ENCODE measurements around the gene NKX2-4. TPM values are rescaled to one million over a fixed set of nuclear protein-coding genes. Genes with fewer than 3 reads are reported as not detected.

Gene NKX2-4
- total RNA-seq, 2 experiments from 2014 or later = not detected

DNA sequence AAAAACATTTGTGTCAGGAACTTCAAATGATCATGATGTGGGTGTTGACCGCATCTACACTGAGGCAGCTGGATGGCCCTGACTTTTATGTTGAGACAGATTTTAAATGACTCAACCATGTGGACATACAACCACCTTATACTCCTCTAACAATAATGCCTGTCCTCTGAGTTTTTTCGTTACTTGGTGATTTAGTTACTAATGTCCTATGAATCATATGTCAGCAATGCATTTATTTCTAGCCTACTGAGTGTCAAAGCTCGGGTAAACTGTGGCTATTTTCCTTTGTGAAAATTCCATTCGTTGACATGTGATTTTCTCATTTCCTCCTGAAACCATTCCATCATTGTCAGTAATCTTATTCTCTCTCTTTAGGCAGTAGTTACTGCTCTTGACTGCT lies 38.9 kb upstream of the NKX2-4 start:
- Mint-ChIP-seq H3K9me3 (no peaks in the 10 kb centered on the region), H3K27me3 (peaks cover 55% of the 10 kb centered on the region), H3K4me3 (no peak overlapping the region), H3K27ac (no peak overlapping the region), H3K4me1 (ENCODE audit: low read depth) (no peaks in the 10 kb centered on the region), H3K36me3 (ENCODE audit: low read depth) (no peaks in the 10 kb centered on the region)
- Histone ChIP-seq H3K9me3 (ENCODE audit: control insufficient read depth in 1 of 2, insufficient read depth in 1 of 2, low read length in 2 of 2) (no peaks in the 10 kb centered on the region), H3K4me1 (ENCODE audit: insufficient read depth, low read length) (no peaks in the 10 kb centered on the region), H3K27ac (ENCODE audit: low read depth in 1 of 2, low read length in 2 of 2) (no peak overlapping the region), H3K4me3 (ENCODE audit: low read length) (no peak overlapping the region), H3K27me3 (ENCODE audit: control insufficient read depth in 1 of 2, insufficient read depth in 2 of 2, low read length in 2 of 2) (peaks cover 0 to 4% of the 10 kb centered on the region in 2 experiments), H3K36me3 (ENCODE audit: insufficient read depth, low read length) (no peaks in the 10 kb centered on the region)
- ATAC-seq (ENCODE audit: poor library complexity) = no peak
- TF ChIP-seq, protein P1, sequence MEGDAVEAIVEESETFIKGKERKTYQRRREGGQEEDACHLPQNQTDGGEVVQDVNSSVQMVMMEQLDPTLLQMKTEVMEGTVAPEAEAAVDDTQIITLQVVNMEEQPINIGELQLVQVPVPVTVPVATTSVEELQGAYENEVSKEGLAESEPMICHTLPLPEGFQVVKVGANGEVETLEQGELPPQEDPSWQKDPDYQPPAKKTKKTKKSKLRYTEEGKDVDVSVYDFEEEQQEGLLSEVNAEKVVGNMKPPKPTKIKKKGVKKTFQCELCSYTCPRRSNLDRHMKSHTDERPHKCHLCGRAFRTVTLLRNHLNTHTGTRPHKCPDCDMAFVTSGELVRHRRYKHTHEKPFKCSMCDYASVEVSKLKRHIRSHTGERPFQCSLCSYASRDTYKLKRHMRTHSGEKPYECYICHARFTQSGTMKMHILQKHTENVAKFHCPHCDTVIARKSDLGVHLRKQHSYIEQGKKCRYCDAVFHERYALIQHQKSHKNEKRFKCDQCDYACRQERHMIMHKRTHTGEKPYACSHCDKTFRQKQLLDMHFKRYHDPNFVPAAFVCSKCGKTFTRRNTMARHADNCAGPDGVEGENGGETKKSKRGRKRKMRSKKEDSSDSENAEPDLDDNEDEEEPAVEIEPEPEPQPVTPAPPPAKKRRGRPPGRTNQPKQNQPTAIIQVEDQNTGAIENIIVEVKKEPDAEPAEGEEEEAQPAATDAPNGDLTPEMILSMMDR (IDR thresholded peaks at IDR 0.05) = no peak
- DNase-seq = no peak
- intact Hi-C loops (cut with DNase I, micrococcal nuclease) = no loop called here
- POLR2A ChIA-PET = no interaction called here
- CTCF ChIA-PET = no interaction called here

DNA sequence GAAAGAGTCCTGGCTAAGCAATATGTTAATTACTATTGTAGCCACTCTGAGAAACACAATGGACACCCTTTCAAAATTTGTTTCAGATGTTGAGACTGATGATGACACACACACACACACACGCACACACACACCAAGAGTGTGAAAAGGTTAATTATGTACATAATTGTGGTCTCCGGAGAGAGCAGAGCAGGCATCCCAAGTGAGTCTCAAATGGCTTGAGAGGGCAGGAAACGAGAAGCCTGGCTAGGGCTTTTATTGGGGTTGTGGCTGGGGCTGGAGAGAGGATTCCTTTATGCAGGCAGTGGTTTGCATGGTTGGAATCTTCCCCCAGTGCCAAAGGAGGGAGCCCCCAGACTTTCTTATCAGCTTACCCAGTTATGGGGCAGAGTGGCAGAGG lies 38.2 kb upstream of the NKX2-4 start:
- Histone ChIP-seq H3K36me3 (ENCODE audit: insufficient read depth, low read length) (no peaks in the 10 kb centered on the region), H3K9me3 (ENCODE audit: control insufficient read depth in 1 of 2, insufficient read depth in 1 of 2, low read length in 2 of 2) (no peaks in the 10 kb centered on the region), H3K27me3 (ENCODE audit: control insufficient read depth in 1 of 2, insufficient read depth in 2 of 2, low read length in 2 of 2) (peaks cover 1 to 4% of the 10 kb centered on the region in 2 experiments), H3K27ac (ENCODE audit: low read depth in 1 of 2, low read length in 2 of 2) (no peak overlapping the region), H3K4me3 (ENCODE audit: low read length) (no peak overlapping the region), H3K4me1 (ENCODE audit: insufficient read depth, low read length) (no peaks in the 10 kb centered on the region)
- H3K4me3 Mint-ChIP-seq = no peak overlapping the region
- H3K36me3 Mint-ChIP-seq (ENCODE audit: low read depth) = no peaks in the 10 kb centered on the region
- H3K9me3 Mint-ChIP-seq = no peaks in the 10 kb centered on the region
- ChIA-PET POLR2A (no interaction called here), CTCF (no interaction called here)
- H3K27me3 Mint-ChIP-seq = peaks cover 54% of the 10 kb centered on the region
- intact Hi-C loops (cut with DNase I, micrococcal nuclease) = no loop called here
- TF ChIP-seq, protein P1 (IDR thresholded peaks at IDR 0.05) = no peak
- DNase-seq = no peak
- no peak overlapping the region for H3K27ac Mint-ChIP-seq
- H3K4me1 Mint-ChIP-seq (ENCODE audit: low read depth) = no peaks in the 10 kb centered on the region
- ATAC-seq (ENCODE audit: poor library complexity) = no peak

DNA sequence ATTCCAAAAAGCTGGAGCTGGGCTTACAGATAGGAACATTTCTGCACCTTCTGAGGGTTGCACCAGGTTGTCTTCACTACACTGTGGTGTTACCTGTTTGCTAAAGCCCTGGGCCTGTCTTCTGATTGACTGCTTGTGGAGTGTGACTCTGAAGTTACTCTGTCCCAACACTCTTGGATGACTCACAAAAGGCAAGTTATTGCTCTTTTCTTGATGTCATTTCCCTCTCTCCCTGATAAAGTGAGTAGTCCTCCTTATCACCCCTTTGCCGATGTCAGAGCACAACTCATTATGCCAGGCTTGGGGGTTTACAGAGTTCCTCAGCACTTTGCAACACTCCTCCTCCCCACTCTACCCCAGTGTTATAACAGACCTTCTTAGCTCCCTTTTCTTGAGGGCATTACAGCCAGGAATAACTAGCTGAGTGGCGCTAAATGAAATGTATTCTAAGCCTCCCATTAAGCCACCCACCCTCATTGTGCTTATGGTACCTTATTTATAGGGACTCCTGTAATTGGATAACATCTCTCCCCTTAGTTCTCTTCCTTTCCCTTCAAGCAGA lies 36.1 kb upstream of the NKX2-4 start:
- TF ChIP-seq, protein P1 (IDR thresholded peaks at IDR 0.05) = no peak
- peaks cover 66% of the 10 kb centered on the region for H3K27me3 Mint-ChIP-seq
- Histone ChIP-seq H3K4me3 (ENCODE audit: low read length) (no peak overlapping the region), H3K27ac (ENCODE audit: low read depth in 1 of 2, low read length in 2 of 2) (no peak overlapping the region), H3K4me1 (ENCODE audit: insufficient read depth, low read length) (no peaks in the 10 kb centered on the region), H3K9me3 (ENCODE audit: control insufficient read depth in 1 of 2, insufficient read depth in 1 of 2, low read length in 2 of 2) (no peaks in the 10 kb centered on the region), H3K27me3 (ENCODE audit: control insufficient read depth in 1 of 2, insufficient read depth in 2 of 2, low read length in 2 of 2) (peaks cover 5 to 10% of the 10 kb centered on the region in 2 experiments), H3K36me3 (ENCODE audit: insufficient read depth, low read length) (no peaks in the 10 kb centered on the region)
- no peak overlapping the region for H3K27ac Mint-ChIP-seq
- CTCF ChIA-PET = no interaction called here
- no peaks in the 10 kb centered on the region for H3K36me3 Mint-ChIP-seq (ENCODE audit: low read depth)
- intact Hi-C loops (cut with DNase I, micrococcal nuclease) = no loop called here
- no peak for DNase-seq
- no peak for ATAC-seq (ENCODE audit: poor library complexity)
- H3K9me3 Mint-ChIP-seq = no peaks in the 10 kb centered on the region
- no peak overlapping the region for H3K4me3 Mint-ChIP-seq
- POLR2A ChIA-PET = no interaction called here
- no peaks in the 10 kb centered on the region for H3K4me1 Mint-ChIP-seq (ENCODE audit: low read depth)

All from CD4-positive, alpha-beta T cell (primary cell).